IPS DF 4.7 (cell line): ENCODE measurements around the gene PLEKHG3.

ENCODE experiments used
- DNase-seq: peaks from one replicate; pipeline ENCODE4 v3.0.0-alpha.2; 2013; ENCODE audit warnings: low spot score; ENCODE audit errors: extremely low read depth

The PLEKHG3 gene

GRCh38 chr14:64779472-64779871 lies 75.2 kb downstream of the PLEKHG3 start:
- DNase-seq = no peak

- DNase-seq = no peak
Measured at GRCh38 chr14:64782196-64782595, 78.0 kb downstream of the PLEKHG3 start.

- DNase-seq = no peak
Measured at GRCh38 chr14:64784006-64784405, 79.8 kb downstream of the PLEKHG3 start.

GRCh38 chr14:64786296-64787149 lies 82.3 kb downstream of the PLEKHG3 start:
- no peak for DNase-seq

- no peak for DNase-seq
Measured at GRCh38 chr14:64787619-64788018, 83.4 kb downstream of the PLEKHG3 start.

- DNase-seq = no peak
Measured at GRCh38 chr14:64788706-64789105, 84.5 kb downstream of the PLEKHG3 start.

GRCh38 chr14:64789696-64790095 lies 85.5 kb downstream of the PLEKHG3 start:
- DNase-seq = no peak

- DNase-seq = no peak
Measured at GRCh38 chr14:64790478-64790877, 86.3 kb downstream of the PLEKHG3 start.

GRCh38 chr14:64792231-64792630 lies 88.0 kb downstream of the PLEKHG3 start:
- no peak for DNase-seq

GRCh38 chr14:64792871-64793560 lies 88.8 kb downstream of the PLEKHG3 start:
- DNase-seq = no peak

GRCh38 chr14:64795211-64795610 lies 91.0 kb downstream of the PLEKHG3 start:
- DNase-seq = no peak

GRCh38 chr14:64795921-64796320 lies 91.7 kb downstream of the PLEKHG3 start:
- no peak for DNase-seq

- no peak for DNase-seq
Measured at GRCh38 chr14:64796369-64796768, 92.1 kb downstream of the PLEKHG3 start.

GRCh38 chr14:64799555-64799954 lies 95.3 kb downstream of the PLEKHG3 start:
- DNase-seq = no peak
